ENCODE data around the gene CSNK1D. TPM values are rescaled to one million over a fixed set of nuclear protein-coding genes. Genes with fewer than 3 reads are reported as not detected.

The CSNK1D gene
- polyA plus RNA-seq, 1 donor from 2014 or later, result 29.9 TPM

GRCh38 chr17:82227629-82228277 lies 45.7 kb downstream of the CSNK1D start:
- no peaks in the 10 kb centered on the region for H3F3A ChIP-seq (ENCODE audit: insufficient read depth, low read length, poor library complexity, severe bottlenecking)
- H3K9me3 ChIP-seq (ENCODE audit: low read length), result no peaks in the 10 kb centered on the region
- no peaks in the 10 kb centered on the region for H3K36me3 ChIP-seq (ENCODE audit: insufficient read depth, low read length)
- no peak overlapping the region for H3K4me2 ChIP-seq (ENCODE audit: low read length)
- no peak overlapping the region for H3K27ac ChIP-seq (ENCODE audit: low read length)
- no peak overlapping the region for H3K4me3 ChIP-seq (ENCODE audit: low read length)
- no peak overlapping the region for H2AFZ ChIP-seq (ENCODE audit: low read depth, low read length)
- H3K9me2 ChIP-seq (ENCODE audit: insufficient read depth, low read length), result no peaks in the 10 kb centered on the region
- no peaks in the 10 kb centered on the region for H3K79me2 ChIP-seq (replicated peaks; ENCODE audit: insufficient read depth, low read length)
- peaks cover 45% of the 10 kb centered on the region for H3K27me3 ChIP-seq (ENCODE audit: insufficient read depth, low read depth, low read length)
- no peaks in the 10 kb centered on the region for H4K20me1 ChIP-seq (ENCODE audit: insufficient read depth)
- TF ChIP-seq CTCF (IDR thresholded peaks at IDR 0.05; ENCODE audit: poor library complexity, severe bottlenecking) (no peak), REST (IDR thresholded peaks at IDR 0.05; ENCODE audit: borderline replicate concordance) (no peak)
- H3K9ac ChIP-seq (ENCODE audit: low read length), result no peak overlapping the region

GRCh38 chr17:82226809-82227628 lies 46.5 kb downstream of the CSNK1D start:
- Histone ChIP-seq H3K4me3 (ENCODE audit: low read length) (no peak overlapping the region), H3K9me2 (ENCODE audit: insufficient read depth, low read length) (no peaks in the 10 kb centered on the region), H3K27ac (ENCODE audit: low read length) (no peak overlapping the region), H4K20me1 (ENCODE audit: insufficient read depth) (no peaks in the 10 kb centered on the region), H3K9ac (ENCODE audit: low read length) (no peak overlapping the region), H3K27me3 (ENCODE audit: insufficient read depth, low read depth, low read length) (peaks cover 45% of the 10 kb centered on the region), H2AFZ (ENCODE audit: low read depth, low read length) (no peak overlapping the region), H3K4me2 (ENCODE audit: low read length) (no peak overlapping the region), H3F3A (ENCODE audit: insufficient read depth, low read length, poor library complexity, severe bottlenecking) (no peaks in the 10 kb centered on the region), H3K79me2 (replicated peaks; ENCODE audit: insufficient read depth, low read length) (no peaks in the 10 kb centered on the region), H3K9me3 (ENCODE audit: low read length) (no peaks in the 10 kb centered on the region), H3K36me3 (ENCODE audit: insufficient read depth, low read length) (no peaks in the 10 kb centered on the region)
- TF ChIP-seq TAF1 (IDR thresholded peaks at IDR 0.05; ENCODE audit: low read depth) (no peak), POLR2AphosphoS5 (IDR thresholded peaks at IDR 0.05) (no peak), MXI1 (conservative IDR thresholded peaks at IDR 0.05; ENCODE audit: poor library complexity, severe bottlenecking) (no peak), SMC3 (conservative IDR thresholded peaks at IDR 0.05; ENCODE audit: poor library complexity) (no peak), REST (IDR thresholded peaks at IDR 0.05; ENCODE audit: borderline replicate concordance) (no peak), RAD21 (conservative IDR thresholded peaks at IDR 0.05) (no peak), EP300 (conservative IDR thresholded peaks at IDR 0.05; ENCODE audit: poor library complexity, severe bottlenecking) (no peak), CTCF (IDR thresholded peaks at IDR 0.05; ENCODE audit: poor library complexity, severe bottlenecking) (no peak), EZH2 (IDR thresholded peaks at IDR 0.05; ENCODE audit: borderline replicate concordance, insufficient read depth, low read length, poor library complexity, severe bottlenecking) (no peak)

Measured in neural cell (in vitro differentiated cells).